ENCODE data around the gene CD81.
A peak's percentile ranks its signal among the peaks of the same experiment; 100 is the strongest.

Gene CD81

GRCh38 chr11:2397005-2397404 lies 19.9 kb downstream of the CD81 start:
- no peaks in the 10 kb centered on the region for H3K27me3 ChIP-seq (ENCODE audit: insufficient read depth, poor library complexity, severe bottlenecking)
- peaks cover 45% of the 10 kb centered on the region for H3K36me3 ChIP-seq (ENCODE audit: low read depth)
- H3K4me1 ChIP-seq (ENCODE audit: insufficient read depth, poor library complexity, severe bottlenecking) = peaks cover 4% of the 10 kb centered on the region
- H3K27ac ChIP-seq (ENCODE audit: poor library complexity, severe bottlenecking) = no peak overlapping the region
- no peak for ATAC-seq (ENCODE audit: low read depth)
- H3K9me3 ChIP-seq (ENCODE audit: severe bottlenecking) = no peaks in the 10 kb centered on the region
- H3K4me3 ChIP-seq (ENCODE audit: severe bottlenecking) = no peak overlapping the region
- no peak for DNase-seq (ENCODE audit: low spot score)
- TF ChIP-seq, protein P1, sequence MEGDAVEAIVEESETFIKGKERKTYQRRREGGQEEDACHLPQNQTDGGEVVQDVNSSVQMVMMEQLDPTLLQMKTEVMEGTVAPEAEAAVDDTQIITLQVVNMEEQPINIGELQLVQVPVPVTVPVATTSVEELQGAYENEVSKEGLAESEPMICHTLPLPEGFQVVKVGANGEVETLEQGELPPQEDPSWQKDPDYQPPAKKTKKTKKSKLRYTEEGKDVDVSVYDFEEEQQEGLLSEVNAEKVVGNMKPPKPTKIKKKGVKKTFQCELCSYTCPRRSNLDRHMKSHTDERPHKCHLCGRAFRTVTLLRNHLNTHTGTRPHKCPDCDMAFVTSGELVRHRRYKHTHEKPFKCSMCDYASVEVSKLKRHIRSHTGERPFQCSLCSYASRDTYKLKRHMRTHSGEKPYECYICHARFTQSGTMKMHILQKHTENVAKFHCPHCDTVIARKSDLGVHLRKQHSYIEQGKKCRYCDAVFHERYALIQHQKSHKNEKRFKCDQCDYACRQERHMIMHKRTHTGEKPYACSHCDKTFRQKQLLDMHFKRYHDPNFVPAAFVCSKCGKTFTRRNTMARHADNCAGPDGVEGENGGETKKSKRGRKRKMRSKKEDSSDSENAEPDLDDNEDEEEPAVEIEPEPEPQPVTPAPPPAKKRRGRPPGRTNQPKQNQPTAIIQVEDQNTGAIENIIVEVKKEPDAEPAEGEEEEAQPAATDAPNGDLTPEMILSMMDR (IDR thresholded peaks at IDR 0.05; ENCODE audit: poor library complexity, severe bottlenecking) = no peak

DNA sequence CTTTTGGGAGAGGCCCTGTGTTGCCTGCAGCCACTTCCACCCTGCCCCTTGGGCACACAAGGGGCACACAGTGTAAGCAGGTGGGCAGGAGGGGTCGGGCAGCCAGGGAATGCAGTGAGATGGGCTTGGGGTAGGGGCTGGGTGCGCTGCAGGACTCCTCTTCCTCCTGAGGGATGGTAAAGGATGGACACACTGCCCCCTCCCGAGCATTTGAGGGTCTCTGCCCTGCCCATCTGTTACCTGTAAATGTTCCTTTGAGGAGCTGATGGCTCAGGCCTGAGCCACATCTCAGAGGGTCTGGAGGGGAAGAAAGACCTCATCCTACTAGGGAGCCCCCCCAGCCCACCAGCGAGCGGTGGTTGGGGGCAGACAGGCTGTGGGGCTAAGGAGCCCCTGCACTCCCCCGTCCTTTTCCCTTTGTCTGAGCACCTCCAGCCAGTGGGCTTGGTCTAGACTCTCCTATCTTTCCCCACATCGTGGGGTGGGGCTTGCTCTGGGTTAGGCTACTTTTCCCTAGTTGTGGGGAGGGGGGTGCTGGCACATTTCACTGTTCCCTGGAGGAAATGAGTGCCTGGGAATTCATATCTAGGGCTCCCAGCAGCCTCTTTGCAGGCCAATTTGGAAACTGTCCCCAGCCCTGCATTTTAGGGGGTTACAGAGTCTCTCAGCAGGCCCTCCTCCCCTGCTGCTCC lies 21.7 kb downstream of the CD81 start:
- ATAC-seq (ENCODE audit: low read depth) (no peak), DNase-seq (ENCODE audit: low spot score) (no peak)
- TF ChIP-seq, protein P1 (IDR thresholded peaks at IDR 0.05; ENCODE audit: poor library complexity, severe bottlenecking) = no peak
- Histone ChIP-seq H3K27ac (ENCODE audit: poor library complexity, severe bottlenecking) (peak overlapping the region; percentile 68), H3K27me3 (ENCODE audit: insufficient read depth, poor library complexity, severe bottlenecking) (no peaks in the 10 kb centered on the region), H3K36me3 (ENCODE audit: low read depth) (peaks cover 45% of the 10 kb centered on the region), H3K4me1 (ENCODE audit: insufficient read depth, poor library complexity, severe bottlenecking) (peaks cover 4% of the 10 kb centered on the region), H3K4me3 (ENCODE audit: severe bottlenecking) (peak overlapping the region; percentile 63), H3K9me3 (ENCODE audit: severe bottlenecking) (no peaks in the 10 kb centered on the region)

GRCh38 chr11:2399488-2400068 lies 22.5 kb downstream of the CD81 start:
- TF ChIP-seq, protein P1 (IDR thresholded peaks at IDR 0.05; ENCODE audit: poor library complexity, severe bottlenecking) = no peak
- DNase-seq (ENCODE audit: low spot score) (no peak), ATAC-seq (ENCODE audit: low read depth) (peak; percentile 20)
- H3K4me3 ChIP-seq (ENCODE audit: severe bottlenecking) = peak overlapping the region; percentile 63
- peaks cover 4% of the 10 kb centered on the region for H3K4me1 ChIP-seq (ENCODE audit: insufficient read depth, poor library complexity, severe bottlenecking)
- H3K27ac ChIP-seq (ENCODE audit: poor library complexity, severe bottlenecking) = peak overlapping the region; percentile 68
- H3K27me3 ChIP-seq (ENCODE audit: insufficient read depth, poor library complexity, severe bottlenecking) = no peaks in the 10 kb centered on the region
- peaks cover 37% of the 10 kb centered on the region for H3K36me3 ChIP-seq (ENCODE audit: low read depth)
- H3K9me3 ChIP-seq (ENCODE audit: severe bottlenecking) = no peaks in the 10 kb centered on the region

- peaks cover 4% of the 10 kb centered on the region for H3K4me1 ChIP-seq (ENCODE audit: insufficient read depth, poor library complexity, severe bottlenecking)
- H3K36me3 ChIP-seq (ENCODE audit: low read depth) = peaks cover 33% of the 10 kb centered on the region
- H3K27ac ChIP-seq (ENCODE audit: poor library complexity, severe bottlenecking) = peak within 1 kb of the TSS; percentile 68
These were observed 23.1 kb downstream of the CD81 start, which contains the start of gene TSSC4 for GRCh38 chr11:2400069-2400761. TSSC4 (plus strand) TSS chr11:2400750; CDS start chr11:2402634, 1,884 bp downstream.

More at GRCh38 chr11:2400069-2400761, 23.1 kb downstream of the CD81 start, which contains the start of gene TSSC4:
- H3K27me3 ChIP-seq (ENCODE audit: insufficient read depth, poor library complexity, severe bottlenecking) = no peaks in the 10 kb centered on the region
- TF ChIP-seq, protein P1 (IDR thresholded peaks at IDR 0.05; ENCODE audit: poor library complexity, severe bottlenecking) = peak; percentile 98
- DNase-seq (ENCODE audit: low spot score) (peak; percentile 99), ATAC-seq (ENCODE audit: low read depth) (peak; percentile 89)
- no peaks in the 10 kb centered on the region for H3K9me3 ChIP-seq (ENCODE audit: severe bottlenecking)
- peak within 1 kb of the TSS; percentile 80 for H3K4me3 ChIP-seq (ENCODE audit: severe bottlenecking)

Data from RWPE2 (cell line).